Mammary epithelial cell (primary cell): ENCODE data around the gene SMIM27.

Source experiments
- EZH2 ChIP-seq: IDR thresholded peaks from 2 replicates; pipeline ENCODE4 v1.6.1; 2012; ENCODE audit warnings: low read length, inconsistent platforms, borderline replicate concordance
- TF ChIP-seq, protein P1 (sequence below), 2 donors: IDR thresholded peaks in 1 of 2; conservative IDR thresholded peaks in 1 of 2; 2 replicates each; pipeline ENCODE4 v1.5.1; 2011 to 2012; ENCODE audit warnings: inconsistent platforms in 2 of 2, low read length in 2 of 2, mild to moderate bottlenecking in 2 of 2, control low read depth in 1 of 2, low read depth in 1 of 2; ENCODE audit not compliant: insufficient read depth in 1 of 2; ENCODE audit errors: extremely low read depth in 1 of 2

DNA sequence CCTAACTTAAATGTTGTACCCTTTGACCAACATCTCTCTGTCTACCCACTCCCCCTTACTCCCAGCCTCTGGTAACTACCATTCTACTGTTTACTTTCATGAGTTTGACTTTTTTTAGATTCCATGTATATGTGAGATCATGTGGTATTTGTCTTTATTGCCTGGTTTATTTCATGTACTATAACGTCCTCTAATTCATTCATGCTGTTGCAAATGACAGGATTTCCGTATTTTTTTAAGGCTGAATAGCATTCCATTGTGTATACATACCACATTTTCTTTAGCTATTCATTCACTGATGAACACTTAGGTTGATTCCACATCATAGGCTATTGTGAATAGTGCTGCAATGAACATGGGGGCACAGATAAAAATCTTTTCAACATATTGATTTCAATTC is 32.7 kb downstream of the SMIM27 start:
- TF ChIP-seq, protein P1, sequence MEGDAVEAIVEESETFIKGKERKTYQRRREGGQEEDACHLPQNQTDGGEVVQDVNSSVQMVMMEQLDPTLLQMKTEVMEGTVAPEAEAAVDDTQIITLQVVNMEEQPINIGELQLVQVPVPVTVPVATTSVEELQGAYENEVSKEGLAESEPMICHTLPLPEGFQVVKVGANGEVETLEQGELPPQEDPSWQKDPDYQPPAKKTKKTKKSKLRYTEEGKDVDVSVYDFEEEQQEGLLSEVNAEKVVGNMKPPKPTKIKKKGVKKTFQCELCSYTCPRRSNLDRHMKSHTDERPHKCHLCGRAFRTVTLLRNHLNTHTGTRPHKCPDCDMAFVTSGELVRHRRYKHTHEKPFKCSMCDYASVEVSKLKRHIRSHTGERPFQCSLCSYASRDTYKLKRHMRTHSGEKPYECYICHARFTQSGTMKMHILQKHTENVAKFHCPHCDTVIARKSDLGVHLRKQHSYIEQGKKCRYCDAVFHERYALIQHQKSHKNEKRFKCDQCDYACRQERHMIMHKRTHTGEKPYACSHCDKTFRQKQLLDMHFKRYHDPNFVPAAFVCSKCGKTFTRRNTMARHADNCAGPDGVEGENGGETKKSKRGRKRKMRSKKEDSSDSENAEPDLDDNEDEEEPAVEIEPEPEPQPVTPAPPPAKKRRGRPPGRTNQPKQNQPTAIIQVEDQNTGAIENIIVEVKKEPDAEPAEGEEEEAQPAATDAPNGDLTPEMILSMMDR (conservative IDR thresholded peaks at IDR 0.05 in 1 of 2, IDR thresholded peaks at IDR 0.05 in 1 of 2; ENCODE audit: extremely low read depth in 1 of 2, insufficient read depth in 1 of 2, low read depth in 1 of 2, low read length in 2 of 2): no peak
- TF ChIP-seq EZH2: no peak
